GM23338 (cell line): ENCODE results near the gene MYO1D. TPM values are rescaled to one million over a fixed set of nuclear protein-coding genes. Genes with fewer than 3 reads are reported as not detected.

Experiments
- ATAC-seq: fragments of 200-7000 bp; cut with Tn5 transposase; 3 replicates; pipeline ENCODE4 v1.9.1; 2020
- DNase-seq: peaks from one replicate; pipeline ENCODE4 v3.0.0-alpha.2; 2015; ENCODE audit warnings: low spot score
- H2AFZ ChIP-seq: fragments of 200-600 bp; sonication (generic); 2 replicates; pipeline ENCODE4 v1.8.0; 2016; ENCODE audit warnings: antibody characterized with exemption, mild to moderate bottlenecking, moderate library complexity
- H3F3A ChIP-seq: fragments of 200-600 bp; sonication (generic); replicated peaks from 2 replicates; pipeline ENCODE4 v1.8.0; 2017; ENCODE audit warnings: antibody characterized with exemption, mixed run types, low read depth
- H3K27ac ChIP-seq: fragments of 200-600 bp; sonication (generic); 2 replicates; pipeline ENCODE4 v1.6.1; 2016; ENCODE audit warnings: low read depth
- H3K27me3 ChIP-seq: fragments of 200-600 bp; sonication (generic); 2 replicates; pipeline ENCODE4 v1.8.0; 2016; ENCODE audit warnings: mild to moderate bottlenecking, mixed run types, moderate library complexity; ENCODE audit not compliant: insufficient read depth
- H3K36me3 ChIP-seq: fragments of 200-600 bp; sonication (generic); 2 replicates; pipeline ENCODE4 v1.8.0; 2016; ENCODE audit warnings: mild to moderate bottlenecking; ENCODE audit not compliant: insufficient read depth
- H3K4me1 ChIP-seq: fragments of 200-600 bp; sonication (generic); 2 replicates; pipeline ENCODE4 v1.8.0; 2016; ENCODE audit warnings: mild to moderate bottlenecking, moderate library complexity; ENCODE audit not compliant: insufficient read depth
- H3K4me2 ChIP-seq: fragments of 200-600 bp; sonication (generic); 2 replicates; pipeline ENCODE4 v1.7.1; 2017; ENCODE audit warnings: mixed run types
- H3K4me3 ChIP-seq: fragments of 200-600 bp; sonication (generic); 2 replicates; pipeline ENCODE4 v1.6.1; 2016; ENCODE audit warnings: mixed run types
- H3K79me2 ChIP-seq: fragments of 200-600 bp; sonication (generic); replicated peaks from 2 replicates; pipeline ENCODE4 v1.8.0; 2017; ENCODE audit warnings: mild to moderate bottlenecking; ENCODE audit not compliant: insufficient read depth
- H3K9me2 ChIP-seq: fragments of 200-600 bp; sonication (generic); 2 replicates; pipeline ENCODE4 v1.8.0; 2017; ENCODE audit not compliant: insufficient read depth
- H4K20me1 ChIP-seq: fragments of 200-600 bp; sonication (generic); replicated peaks from 2 replicates; pipeline ENCODE4 v1.8.0; 2017; ENCODE audit warnings: mild to moderate bottlenecking; ENCODE audit not compliant: insufficient read depth
- H3K27ac Mint-ChIP-seq: 2 replicates; pipeline ENCODE4 v1.8.0; 2020; ENCODE audit warnings: inconsistent platforms, mild to moderate bottlenecking, moderate library complexity, mixed read lengths
- H3K27me3 Mint-ChIP-seq: 3 replicates; pipeline ENCODE4 v1.8.0; 2022; ENCODE audit warnings: low read depth, mild to moderate bottlenecking, moderate library complexity, mixed read lengths, inconsistent platforms; ENCODE audit not compliant: insufficient read depth, poor library complexity
- H3K36me3 Mint-ChIP-seq: 3 replicates; pipeline ENCODE4 v1.8.0; 2021; ENCODE audit warnings: low read depth, mild to moderate bottlenecking, inconsistent platforms, moderate library complexity, mixed read lengths
- H3K4me1 Mint-ChIP-seq: 3 replicates; pipeline ENCODE4 v1.8.0; 2020; ENCODE audit warnings: mild to moderate bottlenecking, inconsistent platforms, mixed read lengths
- H3K4me3 Mint-ChIP-seq: 3 replicates; pipeline ENCODE4 v1.8.0; 2021; ENCODE audit warnings: moderate library complexity, mild to moderate bottlenecking, inconsistent platforms, mixed read lengths
- H3K9me3 Mint-ChIP-seq: 3 replicates; pipeline ENCODE4 v1.8.0; 2020; ENCODE audit warnings: moderate library complexity, mild to moderate bottlenecking, inconsistent platforms, mixed read lengths
- CREB1 ChIP-seq: fragments of 250-450 bp; sonication (Bioruptor Pico); IDR thresholded peaks from 2 replicates; pipeline ENCODE4 v1.5.0; 2020; ENCODE audit warnings: low read depth, mild to moderate bottlenecking, moderate library complexity
- CTCF ChIP-seq, 2 experiments: fragments of 200-600 bp in 1 of 2; sonication (generic) in 1 of 2; conservative IDR thresholded peaks; 2 replicates each; pipeline versions ENCODE4 v1.5.1 to v1.6.1; 2016 to 2017; ENCODE audit warnings: antibody characterized with exemption in 2 of 2, low read depth in 2 of 2, mild to moderate bottlenecking in 2 of 2, moderate library complexity in 1 of 2
- ETS1 ChIP-seq: IDR thresholded peaks from 2 replicates; pipeline ENCODE4 v1.6.1; 2016; ENCODE audit warnings: antibody characterized with exemption
- NANOG ChIP-seq: IDR thresholded peaks from 2 replicates; pipeline ENCODE4 v1.6.1; 2016; ENCODE audit warnings: antibody characterized with exemption, borderline replicate concordance
- POLR2AphosphoS5 ChIP-seq: IDR thresholded peaks from 2 replicates; pipeline ENCODE4 v1.6.1; 2016; ENCODE audit warnings: antibody characterized with exemption, low read depth
- STAT1 ChIP-seq: IDR thresholded peaks from one replicate; pipeline ENCODE4 v1.6.1; 2016; ENCODE audit warnings: antibody characterized with exemption; ENCODE audit not compliant: unreplicated experiment
- ZNF114 ChIP-seq: fragments of 250-450 bp; sonication (Bioruptor Pico); IDR thresholded peaks from 2 replicates; pipeline ENCODE4 v1.5.0; 2020; ENCODE audit warnings: mild to moderate bottlenecking, moderate library complexity
- ZNF331 ChIP-seq: fragments of 250-450 bp; sonication (Bioruptor Pico); IDR thresholded peaks from 2 replicates; pipeline ENCODE4 v1.5.0; 2020; ENCODE audit warnings: low read depth, mild to moderate bottlenecking, moderate library complexity
- polyA plus RNA-seq: library from polyadenylated mRNA; unstranded; fragments of >200 nt; fragmentation: Nextera tagmentation; extraction: Ambion mirVana; gene quantifications from 2 replicates; pipeline ENCODE4 v1.2.1, GENCODE V29; 2016
- total RNA-seq: library from RNA; depleted of rRNA; stranded (reverse); fragments of >200 nt; shearing (Covaris generic); gene quantifications from 2 replicates; pipeline ENCODE4 v1.2.3, GENCODE V29; 2014

Gene MYO1D
- total and polyA plus RNA-seq, 2 experiments from 2014 or later: 8.6 to 28.6 TPM

GRCh38 chr17:32814836-32815235, 62.1 kb downstream of the MYO1D start (continued):
- no peak for TF ChIP-seq ETS1

GRCh38 chr17:32813021-32813420, 63.9 kb downstream of the MYO1D start:
- Mint-ChIP-seq H3K36me3 (no peaks in the 10 kb centered on the region), H3K9me3 (no peaks in the 10 kb centered on the region), H3K27me3 (peaks cover 2% of the 10 kb centered on the region), H3K4me3 (no peak overlapping the region), H3K4me1 (peaks cover 11% of the 10 kb centered on the region), H3K27ac (no peak overlapping the region)
- peaks cover 8% of the 10 kb centered on the region for H3K4me1 ChIP-seq
- ATAC-seq: no peak
- H3K79me2 ChIP-seq: no peaks in the 10 kb centered on the region; the same call in none of the 2 replicates
- no peaks in the 10 kb centered on the region for H3K36me3 ChIP-seq
- H3K27ac ChIP-seq: no peak overlapping the region
- TF ChIP-seq ZNF114 (no peak), ETS1 (no peak), POLR2AphosphoS5 (no peak)
- no peak overlapping the region for H3K4me2 ChIP-seq
- H3K4me3 ChIP-seq: no peak overlapping the region
- H4K20me1 ChIP-seq: no peaks in the 10 kb centered on the region
- peaks cover 6% of the 10 kb centered on the region; the same call in 1 of the 2 replicates for H3K9me2 ChIP-seq
- no peak overlapping the region for H2AFZ ChIP-seq
- no peaks in the 10 kb centered on the region for H3K27me3 ChIP-seq
- H3F3A ChIP-seq: no peaks in the 10 kb centered on the region
- DNase-seq: no peak

GRCh38 chr17:32810690-32811089, 66.2 kb downstream of the MYO1D start:
- TF ChIP-seq STAT1: no peak
- no peak for TF ChIP-seq NANOG
- TF ChIP-seq ZNF114: no peak
- no peak for TF ChIP-seq CREB1 (CRISPR knock-in tag)
- TF ChIP-seq CTCF (conservative IDR thresholded peaks at IDR 0.05; ENCODE audit: low read depth in 2 of 2): no peak
- no peak for TF ChIP-seq ZNF331 (CRISPR knock-in tag)
- no peak overlapping the region for H3K4me3 ChIP-seq

More at GRCh38 chr17:32810690-32811089, 66.2 kb downstream of the MYO1D start:
- Histone ChIP-seq H3K36me3 (no peaks in the 10 kb centered on the region), H3K4me2 (no peak overlapping the region), H3F3A (no peaks in the 10 kb centered on the region), H3K4me1 (peaks cover 8% of the 10 kb centered on the region), H3K27ac (no peak overlapping the region), H2AFZ (no peak overlapping the region), H4K20me1 (no peaks in the 10 kb centered on the region), H3K27me3 (no peaks in the 10 kb centered on the region), H3K79me2 (no peaks in the 10 kb centered on the region; the same call in 1 of the 2 replicates), H3K9me2 (peaks cover 6% of the 10 kb centered on the region; the same call in 1 of the 2 replicates)
- no peak for DNase-seq
- H3K9me3 Mint-ChIP-seq: no peaks in the 10 kb centered on the region
- ATAC-seq: no peak
- no peaks in the 10 kb centered on the region for H3K36me3 Mint-ChIP-seq
- H3K27me3 Mint-ChIP-seq: peaks cover 2% of the 10 kb centered on the region
- H3K4me1 Mint-ChIP-seq: peaks cover 14% of the 10 kb centered on the region
- no peak overlapping the region for H3K27ac Mint-ChIP-seq
- no peak overlapping the region for H3K4me3 Mint-ChIP-seq
